HG03457 (cell line): ENCODE results near the gene CCDC9.
"Not testable (repeated sequence)": the region's sequence is repeated elsewhere in the genome, so short reads cannot be mapped to it uniquely, and the experiment has no call there.

Experiments used
- ATAC-seq: cut with Tn5 transposase; IDR thresholded peaks from one replicate; pipeline ENCODE4 v1.9.1; 2021; ENCODE audit warnings: moderate number of reproducible peaks; ENCODE audit not compliant: unreplicated experiment

Gene CCDC9

GRCh38 chr19:47283405-47284059 lies 27.2 kb downstream of the CCDC9 start:
- ATAC-seq = no peak

GRCh38 chr19:47284324-47284899 lies 28.1 kb downstream of the CCDC9 start:
- ATAC-seq = no peak

- ATAC-seq = no peak
Measured at GRCh38 chr19:47296036-47296435, 39.7 kb downstream of the CCDC9 start.

GRCh38 chr19:47300867-47301266 lies 44.5 kb downstream of the CCDC9 start:
- ATAC-seq = not testable (repeated sequence)

GRCh38 chr19:47302249-47302648 lies 45.9 kb downstream of the CCDC9 start:
- no peak for ATAC-seq

GRCh38 chr19:47303966-47304365 lies 47.6 kb downstream of the CCDC9 start:
- no peak for ATAC-seq

- ATAC-seq = no peak
Measured at GRCh38 chr19:47305309-47305751, 49.0 kb downstream of the CCDC9 start.

GRCh38 chr19:47306303-47306702 lies 50.0 kb downstream of the CCDC9 start:
- ATAC-seq = no peak

- ATAC-seq = no peak
Measured at GRCh38 chr19:47309038-47309437, 52.7 kb downstream of the CCDC9 start.

GRCh38 chr19:47309608-47310007 lies 53.3 kb downstream of the CCDC9 start, which contains the start of gene C5AR1:
TSS of gene C5AR1 (plus strand) at chr19:47309861. CDS start at chr19:47309896, 35 bp downstream.
- ATAC-seq = no peak

GRCh38 chr19:47310323-47310722 lies 54.0 kb downstream of the CCDC9 start:
- ATAC-seq = no peak

- ATAC-seq = no peak
Measured at GRCh38 chr19:47310819-47311218, 54.5 kb downstream of the CCDC9 start.

GRCh38 chr19:47312366-47313006 lies 56.2 kb downstream of the CCDC9 start:
- no peak for ATAC-seq

GRCh38 chr19:47313754-47314295 lies 57.5 kb downstream of the CCDC9 start:
- ATAC-seq = no peak

GRCh38 chr19:47315125-47315821 lies 58.9 kb downstream of the CCDC9 start:
- ATAC-seq = no peak

GRCh38 chr19:47316513-47316912 lies 60.2 kb downstream of the CCDC9 start:
- no peak for ATAC-seq

- no peak for ATAC-seq
Measured at GRCh38 chr19:47319923-47320871, 63.9 kb downstream of the CCDC9 start.
